NCI-H524 treated with DMSO at 0.1 percent for 48 hours (cell line): ENCODE measurements around the gene TAS2R60.
"Not testable (repeated sequence)": the region's sequence is repeated elsewhere in the genome, so short reads cannot be mapped to it uniquely, and the experiment has no call there.

Source experiments
- DNase-seq: peaks from one replicate; lab custom pipeline; 2025; lab: John Stamatoyannopoulos, UW

Gene TAS2R60

DNA sequence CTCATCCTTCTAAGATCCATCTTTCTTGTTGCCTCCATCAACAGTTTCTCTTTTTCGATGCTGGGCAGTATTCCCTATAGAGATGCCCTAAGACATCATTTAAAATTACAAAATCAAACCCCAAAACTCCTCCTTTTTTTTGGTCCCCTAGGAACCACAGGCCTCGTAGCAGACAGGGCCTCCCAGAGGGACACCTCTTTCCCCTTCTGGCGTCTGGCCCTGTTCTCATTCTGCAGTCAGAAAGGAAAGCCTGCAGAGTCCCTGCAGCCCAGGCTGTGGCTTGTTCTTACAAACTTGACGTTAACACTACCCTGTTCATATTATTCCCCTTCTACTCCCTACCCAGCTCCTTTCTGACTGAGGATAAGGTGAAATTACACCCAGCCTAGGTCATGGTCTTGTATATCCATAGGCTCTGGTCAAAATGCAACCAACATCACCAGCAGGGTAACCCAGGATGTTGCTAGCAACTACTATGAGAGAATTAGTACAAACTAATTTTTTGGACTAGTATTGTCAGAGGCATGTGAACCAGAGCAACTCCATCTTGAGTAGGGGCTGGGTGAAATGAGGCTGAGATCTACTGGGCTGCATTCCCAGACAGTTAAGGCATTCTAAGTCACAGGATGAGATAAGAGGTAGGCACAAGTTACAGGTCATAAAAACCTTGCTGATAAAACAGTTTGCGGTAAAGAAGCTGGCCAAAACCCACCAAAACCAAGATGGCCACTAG is 31.1 kb upstream of the TAS2R60 start:
- DNase-seq: no peak

DNA sequence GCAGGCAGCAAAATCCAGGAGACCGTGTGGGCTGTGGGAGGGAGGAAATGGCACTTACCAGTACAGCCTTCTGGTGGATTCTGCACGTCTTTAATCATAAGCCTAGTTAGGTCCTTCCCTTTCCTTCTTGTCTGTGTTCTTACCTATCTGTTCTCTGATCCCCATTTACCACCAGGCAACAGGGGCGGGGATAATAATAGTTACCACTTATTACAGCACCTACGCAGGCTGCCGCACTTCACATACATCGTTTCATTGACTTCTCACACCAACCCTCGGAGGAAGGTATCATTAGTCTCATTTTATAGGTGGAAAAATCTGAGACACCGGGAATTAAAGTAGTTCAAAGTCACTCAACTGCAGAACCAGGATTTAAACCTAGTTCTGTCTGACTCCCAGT is 30.1 kb upstream of the TAS2R60 start:
- no peak for DNase-seq

DNA sequence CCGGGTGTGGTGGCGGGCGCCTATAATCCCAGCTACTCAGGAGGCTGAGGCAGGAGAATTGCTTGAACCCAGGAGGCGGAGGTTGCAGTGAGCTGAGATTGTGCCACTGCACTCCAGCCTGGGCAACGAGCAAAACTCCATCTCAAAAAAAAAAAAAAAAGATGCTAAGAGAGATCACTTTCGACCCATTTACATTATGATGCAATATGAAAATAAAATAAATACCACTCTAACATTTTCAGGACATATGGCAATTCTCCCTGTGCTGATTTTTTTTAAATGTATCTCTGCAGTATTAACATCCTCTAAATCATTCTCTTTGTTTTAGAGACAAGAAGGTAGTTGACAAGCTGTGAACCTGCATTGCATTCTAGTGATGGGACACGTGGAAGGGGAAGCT is 28.0 kb upstream of the TAS2R60 start:
- not testable (repeated sequence) for DNase-seq

DNA sequence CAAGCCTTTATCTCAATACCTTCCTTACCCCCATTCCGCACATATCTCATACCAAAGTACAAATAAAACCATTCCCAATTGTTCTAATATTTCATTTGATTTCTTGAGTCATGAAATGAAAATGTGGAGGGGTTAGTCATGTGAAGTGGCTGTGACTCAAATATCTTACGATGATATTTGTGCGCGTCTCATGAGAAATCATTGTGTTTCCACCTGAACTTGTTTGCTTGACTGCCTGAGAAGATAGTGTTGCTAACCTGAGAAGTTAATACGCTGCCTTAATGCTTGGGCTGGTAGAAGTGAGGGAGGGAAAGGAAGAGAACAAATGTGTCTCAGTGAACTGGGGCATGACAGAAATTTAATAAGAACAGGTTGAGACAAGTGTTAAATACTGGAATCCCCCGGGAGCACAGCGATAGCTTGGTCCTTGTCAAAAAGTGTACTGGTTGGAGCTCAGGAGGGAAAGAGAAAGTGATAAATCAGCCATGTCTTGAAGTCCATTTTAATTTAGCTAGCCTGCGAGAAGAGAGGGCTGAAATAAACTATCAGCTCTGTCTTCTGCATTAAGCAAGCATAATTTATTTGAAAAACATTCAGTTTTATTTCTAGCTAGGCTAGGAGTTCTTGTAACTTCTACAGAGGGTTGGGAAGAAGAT is 27.4 kb upstream of the TAS2R60 start:
- no peak for DNase-seq

DNA sequence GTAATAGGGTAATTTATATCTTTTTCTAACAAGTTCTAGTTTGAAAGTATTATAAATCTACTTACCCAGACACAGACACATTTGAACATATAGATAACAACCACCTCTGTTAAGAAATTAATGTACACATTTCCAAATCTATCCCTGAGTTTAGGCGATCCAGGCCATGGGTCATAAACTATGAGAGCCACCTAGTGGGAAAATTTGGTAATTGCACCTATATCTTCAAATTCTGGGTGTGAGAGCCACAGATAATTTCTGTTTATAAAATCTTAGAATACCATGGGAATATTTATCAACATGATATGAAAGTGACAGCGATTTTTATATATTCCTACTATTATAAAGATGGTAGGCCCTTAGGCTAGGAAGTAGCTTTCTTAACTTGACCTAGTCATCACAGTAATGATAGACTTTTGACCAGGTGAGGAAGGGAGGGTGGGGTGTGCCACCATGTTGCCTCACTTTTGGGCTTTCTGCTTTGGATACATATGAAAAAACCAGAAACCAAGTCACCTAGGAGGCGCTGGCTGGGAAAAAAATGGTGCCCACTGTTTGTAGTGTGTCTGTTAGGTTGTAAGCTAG is 26.6 kb upstream of the TAS2R60 start:
- DNase-seq: no peak

DNA sequence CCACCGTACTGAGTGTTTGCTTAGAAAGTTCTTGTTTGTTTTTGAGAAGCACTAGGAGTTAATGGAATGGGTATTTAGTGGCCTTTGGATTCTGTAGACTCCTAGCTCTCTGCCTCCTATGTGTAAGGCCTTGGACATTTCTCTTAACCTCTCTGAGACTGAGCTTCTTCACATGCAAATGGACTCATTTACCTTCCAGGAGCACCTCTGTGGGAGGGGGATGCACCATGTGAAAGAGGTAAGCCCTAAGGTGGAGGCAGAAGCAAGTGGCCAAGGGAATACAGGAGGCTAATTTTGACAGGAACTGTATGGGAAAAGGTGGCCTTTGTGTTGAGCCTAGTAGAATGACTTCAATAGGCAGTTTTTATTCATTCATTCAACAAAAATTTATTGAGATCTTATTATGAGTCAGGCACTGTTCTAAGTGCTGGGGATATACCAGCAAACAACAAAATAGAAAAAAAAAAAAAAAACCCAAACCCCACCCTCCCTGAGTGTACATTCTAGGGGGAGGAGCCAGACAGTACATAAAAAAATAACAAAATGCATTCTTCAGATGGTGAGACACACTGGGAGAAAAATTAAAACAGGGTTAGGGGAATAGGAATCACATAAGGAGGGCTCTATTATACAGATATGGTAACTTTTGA is 25.4 kb upstream of the TAS2R60 start:
- no peak for DNase-seq

DNA sequence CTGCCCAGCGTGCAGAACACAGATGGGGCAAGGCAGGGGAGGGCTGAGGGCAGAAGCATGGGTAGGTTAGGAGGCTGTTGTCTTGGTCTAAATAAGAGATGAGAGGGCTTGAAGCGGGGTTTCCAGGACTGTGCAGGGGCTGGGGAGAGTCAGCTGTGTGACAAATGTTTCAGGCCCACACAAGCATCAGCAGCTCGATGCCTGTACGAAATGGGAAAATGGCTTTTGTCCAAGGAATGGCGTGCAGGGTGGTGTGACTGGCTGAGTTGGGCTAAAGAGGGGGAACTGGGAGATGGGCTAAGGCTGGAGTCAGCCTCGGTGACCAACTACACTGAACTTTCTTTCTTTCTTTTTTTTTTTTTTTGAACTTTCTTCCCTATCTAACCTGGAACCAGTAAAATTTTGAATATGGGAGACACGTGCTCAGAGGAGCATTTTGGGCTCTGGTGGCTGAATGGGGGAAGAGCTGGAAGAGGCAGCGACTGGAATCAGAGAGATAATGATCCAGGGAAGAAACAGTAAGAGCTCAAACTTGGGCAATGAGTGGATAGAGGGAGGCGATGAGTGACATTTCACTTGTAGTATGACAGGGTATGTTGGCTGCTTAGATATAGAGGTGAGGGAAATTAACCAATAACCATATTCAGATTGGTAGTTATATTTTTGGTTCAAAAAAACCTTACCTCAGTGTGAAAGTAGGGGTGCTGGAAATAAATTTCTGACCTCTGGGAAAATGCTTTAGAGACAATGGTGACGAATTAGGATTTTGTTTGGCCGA is 24.4 kb upstream of the TAS2R60 start:
- DNase-seq: no peak

DNA sequence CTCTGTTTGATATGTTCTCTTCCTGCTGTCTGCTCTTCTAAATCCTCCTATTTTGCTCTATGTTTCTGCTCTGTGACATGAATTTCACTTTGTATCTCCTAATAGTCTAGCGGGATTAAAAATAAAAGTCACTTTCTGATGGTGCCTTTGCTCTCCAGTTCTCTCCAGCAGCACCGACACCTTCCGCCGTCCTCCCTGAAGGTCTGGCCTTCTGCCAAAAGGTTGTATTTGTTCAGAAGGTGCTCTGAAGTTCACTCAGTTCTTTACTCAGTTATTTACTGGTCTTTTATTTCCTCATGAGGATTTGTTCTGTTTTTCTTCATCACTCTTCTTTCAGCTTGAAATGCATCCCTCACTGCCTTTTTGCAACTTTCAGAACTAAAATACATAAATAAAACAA is 23.4 kb upstream of the TAS2R60 start:
- DNase-seq: no peak

DNA sequence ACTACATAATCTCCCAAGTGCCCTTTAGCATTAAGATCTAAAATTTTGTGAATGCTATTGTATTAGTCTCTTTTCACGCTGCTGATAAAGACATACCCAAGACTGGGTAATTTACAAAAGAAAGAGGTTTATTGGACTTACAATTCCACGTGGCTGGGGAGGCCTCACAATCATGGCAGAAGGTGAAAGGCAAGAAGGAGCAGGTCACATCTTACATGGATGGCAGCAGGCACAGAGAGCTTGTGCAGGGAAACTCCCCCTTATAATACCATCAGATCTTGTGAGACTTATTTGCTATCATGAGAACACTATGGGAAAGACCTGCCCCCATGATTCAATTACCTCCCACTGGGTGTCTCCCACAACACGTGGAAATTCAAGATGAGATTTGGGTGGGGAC is 22.6 kb upstream of the TAS2R60 start:
- not testable (repeated sequence) for DNase-seq

DNA sequence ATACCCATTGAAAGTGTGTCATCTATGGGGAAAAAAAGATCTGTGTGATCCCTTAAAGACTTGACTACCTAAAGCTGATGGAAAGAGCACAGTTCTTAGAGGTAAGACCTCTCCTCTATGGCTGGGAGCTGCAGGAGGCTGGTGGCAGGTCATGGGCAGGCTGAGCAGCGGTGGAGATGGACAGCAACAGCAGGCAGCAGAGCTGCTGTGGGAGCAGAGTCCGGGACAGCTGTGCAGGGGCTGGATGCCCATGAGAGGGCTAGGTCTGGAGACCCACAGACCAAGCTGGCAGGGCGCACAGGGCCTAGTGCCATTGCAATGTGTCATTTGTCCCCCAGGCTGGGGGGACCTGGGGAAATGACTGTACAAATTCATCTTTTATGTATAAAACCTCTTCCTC is 21.2 kb upstream of the TAS2R60 start:
- DNase-seq: no peak

DNA sequence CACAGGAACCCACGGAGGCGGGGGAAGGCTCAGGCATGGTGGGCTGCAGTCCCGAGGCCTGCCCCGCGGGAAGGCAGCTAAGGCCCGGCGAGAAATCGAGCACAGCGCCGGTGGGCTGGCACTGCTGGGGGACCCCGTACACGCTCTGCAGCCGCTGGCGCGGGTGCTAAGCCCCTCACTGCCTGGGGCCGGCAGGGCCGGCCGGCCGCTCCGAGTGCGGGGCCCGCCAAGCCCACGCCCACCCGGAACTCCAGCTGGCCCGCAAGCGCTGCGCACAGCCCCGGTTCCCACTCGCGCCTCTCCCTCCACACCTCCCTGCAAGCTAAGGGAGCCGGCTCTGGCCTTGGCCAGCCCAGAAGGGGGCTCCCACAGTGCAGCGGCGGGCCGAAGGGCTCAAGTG is 18.8 kb upstream of the TAS2R60 start:
- not testable (repeated sequence) for DNase-seq

DNA sequence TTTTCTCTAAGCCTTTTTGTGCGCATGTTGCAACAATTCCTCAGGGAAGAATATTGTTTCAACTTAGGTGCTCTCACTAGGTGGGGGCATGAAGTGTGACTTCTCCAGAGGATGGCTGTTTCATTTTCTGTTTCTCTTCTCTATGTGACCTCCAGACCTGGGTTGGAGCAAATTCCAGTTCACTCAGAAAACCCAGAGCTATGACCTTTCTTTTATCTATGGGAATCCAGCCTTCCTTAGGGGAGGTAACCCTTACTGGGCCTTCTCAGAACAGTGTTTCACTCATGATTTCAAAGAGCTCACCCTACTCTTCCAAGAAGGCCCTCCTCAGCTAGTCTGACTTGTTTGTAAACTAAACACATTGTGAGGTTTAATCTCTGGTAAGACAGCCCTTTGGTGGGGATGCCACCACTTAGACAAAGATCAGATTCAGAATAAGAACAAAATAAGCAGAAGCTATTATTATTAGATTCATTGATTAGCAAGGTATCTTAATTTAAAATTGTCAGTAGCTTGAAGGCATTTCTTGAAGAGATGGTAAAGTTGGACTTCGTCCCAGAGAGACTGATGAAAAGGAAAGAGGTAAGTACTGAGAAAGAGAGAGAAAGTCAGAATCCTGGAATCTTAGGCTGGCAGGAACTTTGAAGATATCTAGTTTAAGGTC is 16.6 kb upstream of the TAS2R60 start:
- DNase-seq: no peak

DNA sequence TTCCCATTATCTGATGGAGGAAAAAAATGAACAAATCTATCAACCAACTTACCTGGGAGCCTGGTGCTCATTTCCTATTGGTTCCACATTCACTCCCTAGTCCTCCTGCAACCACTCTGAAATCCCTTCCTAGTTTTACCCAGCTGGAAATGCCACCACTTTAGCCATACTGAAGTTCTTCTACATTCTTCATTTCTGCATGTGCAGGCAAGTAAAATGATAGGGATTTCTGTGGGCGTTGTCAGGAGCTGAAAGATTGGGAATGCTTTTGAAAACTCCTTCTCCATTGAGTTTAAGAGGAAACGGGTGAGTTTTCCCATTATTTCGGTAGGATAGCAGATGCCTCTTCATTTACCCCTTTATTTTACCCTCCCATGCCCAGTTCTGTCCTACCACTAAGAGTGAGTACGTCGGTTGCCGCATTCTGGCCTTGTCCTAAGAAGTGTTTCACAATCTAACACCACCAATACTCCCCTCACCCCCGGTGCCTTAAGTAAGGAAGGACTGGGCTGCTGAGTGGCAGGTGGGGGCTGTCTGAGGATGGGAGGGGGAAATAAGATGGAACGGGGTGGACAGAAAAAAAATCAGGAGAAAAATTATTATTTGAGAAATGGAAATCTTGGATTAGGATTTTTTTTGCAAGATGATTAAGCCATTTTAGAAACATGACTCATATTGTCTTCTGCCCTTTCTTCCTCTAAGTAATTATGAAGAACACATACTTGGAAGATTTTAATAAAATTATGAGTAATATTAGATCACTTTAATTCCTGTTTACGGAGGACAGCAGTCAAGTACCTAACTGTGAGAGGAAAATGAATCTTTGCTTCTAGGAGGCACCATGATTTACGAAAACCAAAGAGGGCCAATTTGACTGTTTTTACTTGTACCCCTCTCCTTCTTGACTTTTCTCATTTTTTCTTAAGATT is 13.2 kb upstream of the TAS2R60 start:
- DNase-seq: no peak

DNA sequence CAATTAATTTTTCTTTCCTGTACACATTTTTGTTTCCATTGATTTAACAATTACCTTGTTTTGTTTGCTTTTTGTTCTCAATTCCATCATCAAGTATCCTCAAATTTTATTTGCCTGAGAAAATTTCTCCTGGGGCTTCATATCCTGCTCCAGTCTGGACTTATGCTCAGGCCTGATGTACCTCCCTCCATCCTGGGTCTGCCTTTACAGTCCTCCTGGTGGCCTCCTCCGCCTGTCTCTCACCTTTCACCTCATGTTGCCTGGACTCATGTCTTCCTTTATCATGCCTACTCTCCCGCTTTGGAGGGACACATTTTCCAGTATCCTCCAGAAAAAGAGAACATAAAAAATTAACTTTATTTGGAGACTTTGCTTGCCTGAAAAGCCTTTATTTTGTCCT is 12.1 kb upstream of the TAS2R60 start:
- DNase-seq: no peak

DNA sequence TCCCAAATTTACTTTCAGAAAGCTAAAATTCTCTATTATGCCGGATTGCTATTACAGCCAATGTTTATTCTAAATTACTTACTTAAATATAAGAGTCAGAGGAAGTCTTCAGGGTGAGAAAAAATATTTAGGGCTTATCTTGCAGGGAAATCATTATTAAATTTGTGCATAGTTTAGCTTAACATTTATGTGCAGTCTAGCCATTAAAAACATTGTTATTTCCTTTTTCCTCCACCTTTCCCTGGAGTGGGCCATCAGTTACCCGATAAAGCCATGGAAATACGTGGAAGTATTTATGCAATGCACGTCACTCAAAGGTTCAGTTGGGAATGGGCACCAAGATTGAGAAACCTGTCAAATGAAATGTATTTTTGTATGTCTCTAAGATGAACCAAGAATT is 9.5 kb upstream of the TAS2R60 start:
- no peak for DNase-seq

DNA sequence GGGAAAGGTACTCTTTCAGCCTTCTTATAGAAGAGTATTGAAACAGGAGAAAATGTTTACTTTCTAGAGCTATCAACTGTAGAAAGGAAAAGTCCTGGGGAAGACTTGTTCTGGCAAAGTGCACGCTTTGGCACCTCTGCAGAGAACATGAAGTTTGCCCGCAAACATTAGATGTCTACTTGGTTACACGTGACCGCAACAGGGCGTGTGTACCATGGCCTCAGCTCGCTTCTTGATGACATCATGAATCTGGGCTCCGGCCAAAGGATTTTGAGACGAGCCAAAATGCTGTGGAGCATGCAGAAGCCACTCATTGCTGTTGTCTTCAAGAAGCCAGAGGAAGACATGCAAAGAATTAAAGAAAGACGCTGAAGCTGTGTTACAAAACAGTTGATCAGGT is 8.6 kb upstream of the TAS2R60 start:
- no peak for DNase-seq

DNA sequence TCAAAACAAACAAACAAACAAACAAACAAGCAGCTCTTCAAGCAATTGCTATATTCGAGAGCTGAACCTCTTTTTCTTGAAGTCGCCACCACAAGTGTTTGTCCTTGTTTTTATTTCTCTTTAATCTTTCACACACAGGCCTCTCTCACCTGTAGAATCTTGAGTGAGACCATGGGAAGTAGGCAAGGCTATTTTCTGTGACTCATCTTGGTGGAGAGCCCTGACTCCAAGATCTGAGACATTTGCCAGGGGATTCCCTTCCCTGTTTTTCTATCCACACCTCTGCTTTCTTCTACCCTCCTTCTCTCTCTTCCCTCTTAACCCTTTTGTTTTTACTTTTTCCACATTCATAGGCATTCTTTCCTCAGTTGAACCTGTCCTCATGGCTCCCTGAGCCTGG is 8.0 kb upstream of the TAS2R60 start:
- no peak for DNase-seq

DNA sequence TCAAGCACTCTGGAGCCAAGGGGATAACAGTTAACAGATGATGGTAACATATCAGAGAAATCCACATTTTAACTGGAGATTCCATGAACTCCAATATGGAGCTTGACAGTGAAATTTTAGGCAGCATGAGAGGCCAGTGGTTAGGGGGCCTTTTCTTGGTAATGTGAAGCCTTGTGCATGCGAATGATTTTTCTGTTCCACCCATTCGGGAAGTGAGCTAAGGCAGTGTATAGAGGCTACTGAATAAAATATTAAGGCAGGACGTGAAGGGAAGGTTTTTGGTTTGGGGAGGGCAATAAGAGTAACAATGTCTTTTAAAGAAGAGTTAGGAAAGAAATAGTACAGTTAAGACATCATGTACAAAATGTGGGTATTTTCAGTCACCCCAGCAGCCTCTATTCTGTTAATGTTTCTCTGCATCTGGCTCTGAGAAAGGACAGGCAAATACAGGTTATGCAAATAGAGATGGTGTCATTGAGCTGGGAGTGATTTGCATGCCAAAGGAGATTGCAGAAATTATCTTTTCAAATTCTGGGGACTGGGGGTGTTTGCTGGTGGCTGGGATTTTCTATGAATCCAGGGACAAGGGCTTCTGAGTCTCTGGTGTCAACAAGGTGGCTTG is 6.8 kb upstream of the TAS2R60 start:
- DNase-seq: no peak

DNA sequence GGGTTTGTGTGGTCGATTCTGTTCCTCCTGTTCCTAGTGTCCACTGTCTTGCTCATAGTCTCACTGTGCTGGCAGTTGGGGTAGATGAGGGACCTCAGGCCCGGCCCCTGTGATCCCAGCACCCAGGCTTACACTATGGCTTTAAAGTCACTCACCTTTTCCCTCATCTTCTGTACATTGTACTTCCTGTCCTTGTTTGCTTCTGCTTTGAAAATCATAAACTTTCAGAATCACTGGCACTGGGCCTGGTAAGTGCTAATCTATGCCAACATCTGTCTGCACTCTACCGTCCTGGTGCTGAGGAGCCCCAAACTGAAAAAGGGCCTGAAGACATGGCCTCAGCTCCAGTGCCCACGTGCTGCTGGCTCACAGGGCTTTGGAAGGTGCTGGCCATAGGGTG is 5.7 kb upstream of the TAS2R60 start:
- no peak for DNase-seq

DNA sequence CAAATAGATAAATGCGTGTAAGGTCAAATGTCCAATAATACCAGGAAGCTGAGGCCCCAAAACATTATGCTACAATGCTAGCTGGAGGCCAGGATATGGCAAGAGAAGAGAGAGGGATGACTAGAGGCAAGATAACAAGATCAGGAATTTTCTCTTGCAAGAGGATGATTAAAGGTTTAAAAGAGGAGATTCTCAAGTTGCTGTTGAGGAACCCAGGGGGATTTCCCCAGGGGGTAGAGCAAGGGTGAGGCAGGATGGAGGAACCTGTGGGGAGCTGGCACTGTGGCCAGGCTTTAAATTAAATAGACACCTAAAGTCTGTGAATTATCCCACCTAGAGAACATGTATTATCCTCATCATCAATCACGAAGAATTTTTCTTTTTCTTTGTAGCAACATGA is 3.4 kb upstream of the TAS2R60 start:
- no peak for DNase-seq
